PC-3 (cell line): Measurements from ENCODE around the gene CERS2. TPM values are rescaled to one million over a fixed set of nuclear protein-coding genes. Genes with fewer than 3 reads are reported as not detected.

Experiments
- total RNA-seq: library from RNA; depleted of rRNA; stranded (reverse); fragments of >200 nt; gene quantifications from 2 replicates; pipeline ENCODE4 v1.2.3, GENCODE V29; 2014; rRNA removed

The CERS2 gene
- total RNA-seq, 1 experiment from 2014 or later, result 176 TPM

Other genes with a start within 250 kb of the CERS2 start
- 0.46 TPM in 1 of 2 replicates, not detected in the other for gene CTSS, start 209.1 kb downstream of the CERS2 start, total RNA-seq
- gene CTSK, start 166.6 kb downstream of the CERS2 start, total RNA-seq, result 2.0 and 5.6 TPM in 2 replicates
- 16.7 and 18.5 TPM in 2 replicates for gene ARNT, start 98.2 kb downstream of the CERS2 start, total RNA-seq
- gene CTXND2, start 87.7 kb downstream of the CERS2 start, total RNA-seq, result not detected in 2 replicates
- 35.4 and 42.4 TPM in 2 replicates for gene SETDB1, start 48.5 kb downstream of the CERS2 start, total RNA-seq
- 0.18 and 0.75 TPM in 2 replicates for gene ANXA9, start 7.5 kb upstream of the CERS2 start, total RNA-seq
- gene MINDY1, start 32.1 kb upstream of the CERS2 start, total RNA-seq, result 6.3 and 7.8 TPM in 2 replicates
- gene PRUNE1, start 33.6 kb upstream of the CERS2 start, total RNA-seq, result 19.4 and 20.3 TPM in 2 replicates
- 0.51 and 2.4 TPM in 2 replicates for gene BNIPL, start 61.8 kb upstream of the CERS2 start, total RNA-seq
- 2.8 and 3.8 TPM in 2 replicates for gene C1orf56, start 72.9 kb upstream of the CERS2 start, total RNA-seq
- gene CDC42SE1, start 84.8 kb upstream of the CERS2 start, total RNA-seq, result 60.8 and 61.4 TPM in 2 replicates
- gene MLLT11, start 85.6 kb upstream of the CERS2 start, total RNA-seq, result 12.3 and 14.1 TPM in 2 replicates
- gene GABPB2, start 95.9 kb upstream of the CERS2 start, total RNA-seq, result 6.4 and 6.9 TPM in 2 replicates
- 2.0 and 2.8 TPM in 2 replicates for gene SEMA6C, start 171.8 kb upstream of the CERS2 start, total RNA-seq
- not detected in 2 replicates for gene TNFAIP8L2, start 181.8 kb upstream of the CERS2 start, total RNA-seq
- 6.3 and 7.5 TPM in 2 replicates for gene LYSMD1, start 191.1 kb upstream of the CERS2 start, total RNA-seq
- gene SCNM1, start 191.3 kb upstream of the CERS2 start, total RNA-seq, result 80.3 and 82.4 TPM in 2 replicates
- gene TMOD4, start 201.1 kb upstream of the CERS2 start, total RNA-seq, result 1.8 and 2.7 TPM in 2 replicates
- 75.1 and 94.7 TPM in 2 replicates for gene VPS72, start 215.4 kb upstream of the CERS2 start, total RNA-seq
- 63.3 and 78.3 TPM in 2 replicates for gene PIP5K1A, start 223.7 kb upstream of the CERS2 start, total RNA-seq